ENCODE data around the gene DNAJC30.
"Not testable (repeated sequence)": the region's sequence is repeated elsewhere in the genome, so short reads cannot be mapped to it uniquely, and the experiment has no call there.

The DNAJC30 gene

GRCh38 chr7:73680501-73680900 lies 2.8 kb downstream of the DNAJC30 start:
- no peak for DNase-seq

GRCh38 chr7:73679709-73680108 lies 3.5 kb downstream of the DNAJC30 start:
- no peak for DNase-seq

GRCh38 chr7:73678862-73679261 lies 4.4 kb downstream of the DNAJC30 start:
- DNase-seq = no peak

GRCh38 chr7:73676062-73676461 lies 7.2 kb downstream of the DNAJC30 start:
- DNase-seq = not testable (repeated sequence)

- DNase-seq = no peak
These were observed 8.7 kb downstream of the DNAJC30 start for GRCh38 chr7:73674468-73675124.

- DNase-seq = no peak
These were observed 11.3 kb downstream of the DNAJC30 start for GRCh38 chr7:73671857-73672445.

GRCh38 chr7:73671322-73671661 lies 12.0 kb downstream of the DNAJC30 start:
- DNase-seq = no peak

- DNase-seq = no peak
These were observed 13.3 kb downstream of the DNAJC30 start for GRCh38 chr7:73669858-73670385.

GRCh38 chr7:73669288-73669701 lies 14.0 kb downstream of the DNAJC30 start:
- DNase-seq = no peak

- no peak for DNase-seq
These were observed 14.4 kb downstream of the DNAJC30 start for GRCh38 chr7:73668886-73669230.

- no peak for DNase-seq
These were observed 15.0 kb downstream of the DNAJC30 start for GRCh38 chr7:73668103-73668885.

- peak; percentile 64 to 83 for DNase-seq
These were observed 15.7 kb downstream of the DNAJC30 start, which contains the start of gene VPS37D for GRCh38 chr7:73667344-73668102. Gene VPS37D, plus strand, starts transcription at chr7:73667831. Its CDS starts 128 bp downstream, at chr7:73667959.

- no peak for DNase-seq
These were observed 20.2 kb downstream of the DNAJC30 start for GRCh38 chr7:73663033-73663432.

- not testable (repeated sequence) for DNase-seq
These were observed 22.7 kb downstream of the DNAJC30 start for GRCh38 chr7:73660594-73660993.

- no peak for DNase-seq
These were observed 23.3 kb downstream of the DNAJC30 start for GRCh38 chr7:73659983-73660382.

- not testable (repeated sequence) for DNase-seq
These were observed 27.9 kb downstream of the DNAJC30 start for GRCh38 chr7:73655309-73655708.

- no peak for DNase-seq
These were observed 30.7 kb downstream of the DNAJC30 start for GRCh38 chr7:73652541-73652949.

GRCh38 chr7:73650524-73650923 lies 32.7 kb downstream of the DNAJC30 start:
- DNase-seq = no peak

GRCh38 chr7:73649576-73649975 lies 33.7 kb downstream of the DNAJC30 start:
- no peak for DNase-seq

GRCh38 chr7:73648593-73649332 lies 34.5 kb downstream of the DNAJC30 start:
- DNase-seq = no peak

GRCh38 chr7:73647725-73648592 lies 35.3 kb downstream of the DNAJC30 start:
- no peak for DNase-seq

Data from hippocampal formation (tissue), 2 donors.